ENCODE data around the gene DLG3. TPM values are rescaled to one million over a fixed set of nuclear protein-coding genes. Genes with fewer than 3 reads are reported as not detected.
A peak's percentile ranks its signal among the peaks of the same experiment; 100 is the strongest.

Gene DLG3
- total RNA-seq, 1 experiment from 2014 or later, result 71.2 TPM

DNA sequence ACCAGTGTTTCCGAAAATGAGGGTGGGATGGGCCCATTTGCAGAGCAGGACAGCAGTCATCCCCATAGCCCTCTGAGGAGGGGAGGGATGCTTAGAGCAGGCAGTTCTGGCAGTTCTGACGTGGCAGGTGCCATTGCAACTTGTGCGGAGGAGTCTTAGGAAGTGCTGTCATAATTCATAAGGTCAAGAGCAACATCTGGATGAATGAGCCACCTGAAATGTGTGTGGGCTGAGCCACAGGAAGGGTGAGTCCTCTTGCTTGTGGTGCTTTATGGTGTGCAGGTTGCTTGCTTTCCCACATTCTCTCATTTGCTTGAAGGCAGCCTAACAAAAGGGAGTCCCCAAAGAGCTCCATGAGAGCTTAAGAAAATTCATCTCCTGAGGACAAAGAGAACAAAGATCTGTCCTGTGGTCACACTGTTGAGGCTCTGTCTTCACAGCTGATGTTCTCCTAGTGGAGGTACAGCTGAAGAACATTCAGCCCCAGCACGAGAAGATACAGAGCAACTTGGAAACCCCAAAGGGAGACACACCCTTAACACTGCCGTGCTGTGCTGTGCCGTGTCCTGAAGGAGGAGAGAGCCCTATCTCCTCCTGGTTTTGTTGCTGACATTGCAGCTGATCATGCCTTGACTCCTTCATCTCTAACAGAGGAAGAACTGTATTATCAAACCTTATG, 60.3 kb downstream of the DLG3 start:
- H3K14ac ChIP-seq (ENCODE audit: insufficient read depth, low read length), result no peak overlapping the region
- H2BK120ac ChIP-seq (ENCODE audit: low read depth, low read length, poor library complexity, severe bottlenecking), result no peak overlapping the region
- WGBS (ENCODE audit: extremely low coverage, insufficient read length, low lambda C conversion rate), result no CpG with 5 or more reads among the region's 6 CpGs
- H3K4me1 ChIP-seq (ENCODE audit: insufficient read depth, low read length), result no peaks in the 10 kb centered on the region; the same call in 1 of the 2 replicates
- H3K4me1 Mint-ChIP-seq, result peaks cover 33 to 43% of the 10 kb centered on the region in 2 experiments
- no peak overlapping the region for H3K4me3 Mint-ChIP-seq
- no peak overlapping the region for H3K23ac ChIP-seq (ENCODE audit: insufficient read length, low read depth, low read length)
- H3K4me2 ChIP-seq (ENCODE audit: insufficient read depth, insufficient read length, low read length), result no peak overlapping the region
- no peak overlapping the region for H3K4ac ChIP-seq (ENCODE audit: low read depth, low read length)
- H2BK15ac ChIP-seq (ENCODE audit: low read depth, low read length), result no peak overlapping the region
- no peak overlapping the region for H2AK5ac ChIP-seq (ENCODE audit: insufficient read length, low read length)
- no peaks in the 10 kb centered on the region for H3K79me1 ChIP-seq (ENCODE audit: insufficient read depth, low read depth, low read length, poor library complexity, severe bottlenecking)
- peaks cover 30 to 61% (median 39%) of the 10 kb centered on the region in 3 experiments for H3K36me3 Mint-ChIP-seq (ENCODE audit: insufficient read depth in 1 of 3, low read depth in 3 of 3)
- no peak overlapping the region for H2AFZ ChIP-seq (ENCODE audit: low read length)
- peaks cover 64% of the 10 kb centered on the region for H3K9me3 ChIP-seq (ENCODE audit: control insufficient read depth, low read depth, low read length)
- H4K8ac ChIP-seq (replicated peaks; ENCODE audit: insufficient read length, low read depth, low read length), result no peak overlapping the region
- H3K23me2 ChIP-seq (ENCODE audit: insufficient read length, low read depth, low read length, poor library complexity, severe bottlenecking), result no peaks in the 10 kb centered on the region
- TF ChIP-seq, protein P1, sequence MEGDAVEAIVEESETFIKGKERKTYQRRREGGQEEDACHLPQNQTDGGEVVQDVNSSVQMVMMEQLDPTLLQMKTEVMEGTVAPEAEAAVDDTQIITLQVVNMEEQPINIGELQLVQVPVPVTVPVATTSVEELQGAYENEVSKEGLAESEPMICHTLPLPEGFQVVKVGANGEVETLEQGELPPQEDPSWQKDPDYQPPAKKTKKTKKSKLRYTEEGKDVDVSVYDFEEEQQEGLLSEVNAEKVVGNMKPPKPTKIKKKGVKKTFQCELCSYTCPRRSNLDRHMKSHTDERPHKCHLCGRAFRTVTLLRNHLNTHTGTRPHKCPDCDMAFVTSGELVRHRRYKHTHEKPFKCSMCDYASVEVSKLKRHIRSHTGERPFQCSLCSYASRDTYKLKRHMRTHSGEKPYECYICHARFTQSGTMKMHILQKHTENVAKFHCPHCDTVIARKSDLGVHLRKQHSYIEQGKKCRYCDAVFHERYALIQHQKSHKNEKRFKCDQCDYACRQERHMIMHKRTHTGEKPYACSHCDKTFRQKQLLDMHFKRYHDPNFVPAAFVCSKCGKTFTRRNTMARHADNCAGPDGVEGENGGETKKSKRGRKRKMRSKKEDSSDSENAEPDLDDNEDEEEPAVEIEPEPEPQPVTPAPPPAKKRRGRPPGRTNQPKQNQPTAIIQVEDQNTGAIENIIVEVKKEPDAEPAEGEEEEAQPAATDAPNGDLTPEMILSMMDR (conservative IDR thresholded peaks at IDR 0.05), result no peak
- H3K27me3 ChIP-seq (ENCODE audit: insufficient read depth, low read length), result no peaks in the 10 kb centered on the region
- no peak overlapping the region for H2BK12ac ChIP-seq (ENCODE audit: insufficient read length, low read depth, low read length)
- no peak overlapping the region for H2BK5ac ChIP-seq (ENCODE audit: insufficient read length, low read length)
- H3T11ph ChIP-seq (ENCODE audit: low read length), result no peak overlapping the region
- no peak overlapping the region for H4K5ac ChIP-seq (ENCODE audit: insufficient read length, low read depth, low read length)
- no peak overlapping the region for H3K27ac ChIP-seq (ENCODE audit: insufficient read length, low read depth, low read length)
- peaks cover 72 to 74% of the 10 kb centered on the region in 2 experiments for H3K9me3 Mint-ChIP-seq
- H2BK20ac ChIP-seq (ENCODE audit: low read depth, low read length, poor library complexity, severe bottlenecking), result no peak overlapping the region
- no peak for DNase-seq
- peak overlapping the region in 1 of 3 experiments; percentile 64; a peak in 2 of 7 replicates for H3K27ac Mint-ChIP-seq
- no peak overlapping the region for H3K18ac ChIP-seq (ENCODE audit: insufficient read length, low read depth, low read length)
- no peak overlapping the region for H3K9ac ChIP-seq (ENCODE audit: extremely low read depth, insufficient read length, low read length)
- no peak overlapping the region for H3K56ac ChIP-seq (ENCODE audit: insufficient read length, low read depth, low read length)
- peaks cover 2% of the 10 kb centered on the region for H3K27me3 Mint-ChIP-seq (ENCODE audit: low read depth)
- no peaks in the 10 kb centered on the region for H4K20me1 ChIP-seq (ENCODE audit: control insufficient read depth, insufficient read depth, insufficient read length)
- no peaks in the 10 kb centered on the region for H3K79me2 ChIP-seq (ENCODE audit: insufficient read depth, low read length)
- no peak overlapping the region for H4K91ac ChIP-seq (ENCODE audit: insufficient read length, low read depth, low read length)

Data from H9 (cell line).